GM21786 (cell line): Measurements from ENCODE around the gene FHL2.

Experiments used
- ATAC-seq: cut with Tn5 transposase; IDR thresholded peaks from one replicate; pipeline ENCODE4 v1.9.1; 2021; ENCODE audit not compliant: unreplicated experiment

The FHL2 gene

DNA sequence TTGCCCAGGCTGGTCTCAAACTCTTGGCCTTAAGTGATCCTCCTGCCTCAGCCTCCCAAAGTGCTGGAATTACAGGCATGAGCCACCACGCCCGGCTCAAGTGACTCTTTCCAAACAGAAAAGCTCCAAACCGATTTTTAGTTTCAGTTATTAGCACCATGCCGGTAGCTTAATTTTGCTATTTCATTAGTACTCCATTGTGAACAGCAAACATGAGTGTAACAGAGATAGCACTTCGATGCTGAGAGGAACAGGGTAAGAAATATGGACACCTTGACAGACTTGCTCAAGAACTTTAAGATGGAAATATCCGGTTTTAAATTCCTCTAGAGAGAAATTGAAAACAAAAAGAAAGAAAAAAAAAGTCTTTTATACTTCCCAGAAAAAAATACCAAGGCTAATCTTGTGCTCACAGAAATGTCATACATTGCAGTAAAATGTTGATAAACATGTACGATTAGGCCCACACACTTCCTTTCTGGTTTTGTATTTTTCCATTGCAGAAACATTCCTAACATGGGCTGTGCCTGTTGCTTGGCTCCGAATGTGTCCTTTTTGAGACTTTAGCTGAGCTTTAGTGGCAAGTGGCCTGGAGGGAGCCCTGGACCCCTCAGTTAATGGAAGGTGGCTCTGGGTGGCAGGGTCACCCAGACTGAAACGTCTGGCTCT is 18.3 kb downstream of the FHL2 start:
- no peak for ATAC-seq

DNA sequence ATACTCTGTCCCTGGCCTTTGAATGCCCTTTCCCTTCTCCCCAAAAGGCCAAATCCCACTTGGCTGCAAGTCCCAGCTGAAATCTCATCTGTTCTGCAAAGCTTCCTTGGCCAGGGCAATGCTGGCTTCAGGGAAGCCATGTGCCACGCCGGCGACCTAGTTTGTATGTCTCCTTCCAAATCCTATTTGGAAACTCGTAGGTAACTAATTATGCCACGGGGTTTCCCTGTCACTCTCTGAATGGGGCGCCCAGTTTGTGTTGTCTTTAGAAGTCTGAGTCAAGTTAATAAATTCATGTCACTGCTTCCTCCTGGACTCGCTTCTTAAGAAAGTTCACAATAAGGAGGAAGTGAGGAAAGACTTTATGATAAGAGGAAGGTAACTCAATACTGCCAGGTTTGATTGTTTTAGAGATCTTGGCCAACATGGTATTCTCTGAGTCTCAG is 19.1 kb downstream of the FHL2 start:
- ATAC-seq: no peak

DNA sequence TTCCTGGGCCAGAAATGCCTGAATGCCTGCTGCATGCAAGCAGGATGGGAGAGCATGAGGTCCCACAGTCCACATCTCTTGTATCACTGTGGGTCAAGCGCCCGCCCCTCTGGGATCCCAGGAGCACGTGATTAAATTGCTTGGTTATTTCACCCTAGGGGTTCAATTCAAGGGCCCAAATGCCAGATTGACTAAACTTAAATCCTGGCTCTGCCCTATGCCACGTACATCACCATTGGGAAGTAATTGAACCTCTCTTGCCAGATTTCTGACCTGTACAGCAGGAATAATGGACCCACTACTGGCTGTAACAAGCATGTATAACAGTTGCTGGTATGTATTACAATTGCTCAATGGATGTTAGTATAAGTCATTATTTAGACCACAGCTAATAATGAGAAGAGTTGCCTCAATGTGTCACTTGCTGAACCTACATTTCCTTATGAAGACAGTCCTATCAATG is 19.9 kb downstream of the FHL2 start:
- no peak for ATAC-seq

DNA sequence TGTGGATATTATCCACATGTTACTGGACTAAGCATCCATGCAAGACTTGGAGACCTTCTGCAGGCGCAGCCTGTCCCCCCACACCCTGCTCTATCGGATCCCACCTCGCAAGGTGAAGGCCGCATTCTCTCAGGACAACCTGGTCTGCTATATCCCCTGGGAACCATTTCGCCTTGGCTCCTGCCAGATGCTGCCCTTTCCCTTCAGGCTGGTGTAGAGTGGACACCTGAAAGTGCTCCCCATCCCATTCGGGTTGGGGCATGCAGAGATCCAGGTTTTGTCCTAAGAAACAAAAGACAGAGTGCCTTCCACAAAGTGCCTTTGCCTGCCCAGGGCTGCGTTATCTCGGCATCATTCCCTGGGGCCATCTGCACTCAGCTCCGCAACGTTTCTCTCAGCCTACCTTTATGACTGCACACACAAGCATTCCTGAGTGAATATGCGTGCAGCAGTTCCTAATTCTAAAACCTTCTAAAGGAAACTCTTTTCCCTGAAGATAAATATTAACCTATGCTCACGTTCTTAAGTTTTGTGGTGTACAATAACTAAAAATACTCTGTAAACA is 20.5 kb downstream of the FHL2 start:
- ATAC-seq: no peak

DNA sequence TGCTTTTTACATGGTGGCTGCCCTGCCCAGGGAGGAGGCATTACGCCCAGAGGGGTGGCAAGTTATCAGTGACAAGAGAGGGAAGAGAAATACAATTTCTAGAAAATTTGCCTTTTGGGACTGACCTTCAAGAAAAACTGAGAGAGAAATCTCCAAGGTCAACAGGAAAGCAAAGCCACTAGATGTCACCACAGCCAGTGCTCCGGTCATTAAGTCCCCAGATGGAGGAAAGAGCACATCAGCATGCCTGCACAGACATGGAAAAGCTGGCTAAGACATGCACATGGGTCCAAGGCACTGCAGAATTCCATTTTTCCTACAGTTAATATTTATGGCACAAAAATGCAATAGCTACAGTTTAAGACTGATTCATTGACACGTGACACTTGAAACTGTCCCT is 21.0 kb downstream of the FHL2 start:
- no peak for ATAC-seq

DNA sequence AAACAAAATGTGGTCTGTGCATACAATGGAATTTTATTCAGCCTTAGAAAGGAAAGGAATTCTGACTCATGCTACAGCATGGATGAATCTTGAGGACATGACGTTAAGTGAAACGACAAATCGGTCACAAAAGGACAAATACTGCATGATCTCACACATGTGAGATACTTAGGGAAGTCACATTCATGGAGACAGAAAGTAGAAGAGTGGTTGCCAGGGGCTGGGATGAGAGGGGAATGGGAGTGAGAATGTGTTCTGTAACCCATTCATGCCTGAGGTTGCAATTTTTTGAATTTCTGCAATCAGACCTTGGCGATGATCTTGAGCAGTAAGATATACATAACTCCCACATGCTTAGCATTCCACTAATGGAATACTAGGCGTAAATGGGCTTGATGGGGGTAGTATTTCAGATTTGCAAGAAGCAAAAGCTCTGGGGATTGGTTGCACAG is 22.0 kb downstream of the FHL2 start:
- no peak for ATAC-seq

DNA sequence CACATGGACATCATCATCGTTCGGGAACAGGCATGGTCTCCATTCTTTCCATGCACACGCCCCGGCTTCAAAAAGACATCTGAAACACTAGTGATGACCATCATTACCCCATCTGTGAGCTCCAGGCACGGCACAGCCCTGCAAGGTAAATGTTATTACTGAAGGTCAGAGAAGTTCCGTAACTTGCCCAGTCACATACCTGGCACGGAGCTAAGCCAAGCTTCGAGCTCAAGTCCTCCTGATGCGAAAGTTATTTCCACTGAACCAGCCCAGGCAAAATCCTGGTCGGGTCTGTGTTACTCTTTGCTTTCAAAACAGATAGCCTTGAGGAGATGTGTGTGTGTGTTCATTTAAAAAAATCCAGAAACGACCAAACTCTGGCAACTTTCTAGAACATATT is 22.8 kb downstream of the FHL2 start:
- ATAC-seq: no peak

DNA sequence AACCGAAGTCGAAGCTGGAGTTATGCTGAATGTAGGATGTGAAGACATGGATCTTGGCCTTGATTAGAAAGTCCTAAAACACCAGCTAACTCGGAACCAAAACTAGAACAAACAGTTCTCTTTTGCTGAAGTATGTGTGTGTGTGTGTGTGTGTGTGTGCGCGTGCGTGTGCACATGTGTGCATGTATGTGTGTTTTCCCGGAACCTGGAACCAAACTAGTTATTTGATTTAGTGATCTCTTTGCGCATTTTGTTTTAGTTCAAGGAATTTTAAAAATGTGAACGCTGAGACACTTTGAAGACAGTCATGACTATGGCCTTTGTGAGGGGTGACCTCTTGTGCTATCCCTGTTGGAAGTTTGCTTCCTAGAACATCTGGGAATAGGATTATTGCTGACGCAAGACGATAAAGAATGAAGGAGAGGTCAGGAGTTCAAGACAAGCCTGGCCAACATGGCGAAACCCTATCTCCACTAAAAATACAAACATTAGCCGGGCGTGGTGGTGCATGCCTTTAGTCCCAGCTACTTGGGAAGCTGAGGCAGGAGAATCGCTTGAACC is 23.8 kb downstream of the FHL2 start:
- ATAC-seq: no peak

DNA sequence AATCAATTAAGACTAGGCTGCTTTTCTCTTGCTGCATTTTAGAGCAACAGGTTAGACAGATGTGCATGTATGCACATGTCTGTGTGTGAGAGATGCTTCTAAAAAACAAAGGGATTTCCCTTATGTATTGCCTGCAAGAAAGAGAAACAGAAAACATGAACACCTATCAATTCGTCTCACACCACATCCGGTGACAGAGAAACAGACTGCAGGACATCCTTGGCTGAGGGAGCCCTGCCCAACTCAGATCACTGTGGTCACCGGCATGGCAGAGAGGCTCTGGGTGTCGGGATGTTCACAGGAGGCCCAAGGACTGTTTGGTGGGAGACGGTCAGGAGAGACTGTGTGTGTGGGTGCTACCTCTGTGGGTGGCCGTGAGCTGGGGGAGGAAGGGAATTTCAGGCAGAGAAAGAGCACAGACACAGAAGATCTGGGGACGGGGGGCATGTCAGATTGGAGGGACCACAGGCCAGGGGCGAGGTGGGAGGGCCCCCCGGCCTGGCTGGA is 24.9 kb downstream of the FHL2 start:
- ATAC-seq: peak; percentile 80

DNA sequence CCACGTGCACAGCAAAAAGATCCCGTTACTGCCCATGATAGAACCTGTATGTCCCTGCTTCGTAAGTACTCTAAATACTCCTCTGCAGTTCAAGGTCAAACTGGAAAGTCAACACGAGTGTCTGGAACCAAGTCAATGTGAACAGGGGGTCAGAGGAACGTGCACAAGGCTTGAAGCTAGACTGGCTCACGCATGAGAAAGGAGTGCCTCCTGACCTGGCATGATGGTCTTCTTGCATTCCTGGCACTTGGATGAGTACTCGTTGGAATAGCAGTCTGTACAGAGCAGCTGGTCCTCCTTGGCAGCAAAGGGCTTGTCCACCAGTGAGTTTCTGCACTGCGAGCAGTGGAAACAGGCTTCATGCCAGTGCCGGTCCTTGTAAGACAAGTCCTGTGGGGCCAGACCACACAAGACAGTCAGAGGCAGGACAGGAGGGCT is 25.5 kb downstream of the FHL2 start:
- ATAC-seq: peak; percentile 10

DNA sequence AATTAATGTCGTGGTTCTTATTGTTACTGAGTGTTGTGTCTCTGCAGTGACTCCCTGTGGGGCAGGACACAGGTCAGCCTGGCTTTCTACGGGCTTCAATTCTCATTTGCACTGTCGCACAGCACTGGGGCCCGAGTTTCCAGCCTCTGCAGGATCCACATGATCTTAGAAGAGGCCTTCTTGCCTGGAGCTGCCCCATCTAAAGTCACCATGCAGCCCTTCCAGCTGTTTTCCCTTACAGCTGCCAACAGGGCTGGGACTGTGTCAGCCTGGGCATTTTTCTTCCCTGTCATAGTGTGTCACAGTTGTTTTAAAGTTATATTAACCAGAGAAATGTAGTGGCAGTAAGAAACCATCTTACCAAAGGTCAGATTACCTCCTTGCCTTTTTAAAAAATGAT is 27.0 kb downstream of the FHL2 start:
- ATAC-seq: no peak

DNA sequence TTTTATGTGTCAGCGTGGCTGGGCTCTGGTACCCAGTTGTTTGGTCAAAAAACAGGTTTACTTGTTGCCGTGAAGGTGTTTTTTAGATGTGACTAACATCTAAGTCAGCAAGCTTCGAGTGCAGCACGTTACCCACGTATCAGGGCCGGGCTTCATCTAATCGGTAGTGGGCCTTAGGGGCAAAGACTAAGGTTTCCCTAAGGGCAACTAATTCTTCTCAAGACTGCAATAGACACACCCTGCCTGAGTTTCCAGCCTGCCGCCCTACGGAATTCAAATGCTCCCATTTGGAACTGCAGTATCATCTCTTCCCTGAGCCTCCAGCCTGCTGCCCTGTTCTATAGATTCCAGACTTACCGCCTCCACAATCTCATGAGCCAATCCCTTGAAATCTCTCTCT is 27.7 kb downstream of the FHL2 start:
- ATAC-seq: no peak

DNA sequence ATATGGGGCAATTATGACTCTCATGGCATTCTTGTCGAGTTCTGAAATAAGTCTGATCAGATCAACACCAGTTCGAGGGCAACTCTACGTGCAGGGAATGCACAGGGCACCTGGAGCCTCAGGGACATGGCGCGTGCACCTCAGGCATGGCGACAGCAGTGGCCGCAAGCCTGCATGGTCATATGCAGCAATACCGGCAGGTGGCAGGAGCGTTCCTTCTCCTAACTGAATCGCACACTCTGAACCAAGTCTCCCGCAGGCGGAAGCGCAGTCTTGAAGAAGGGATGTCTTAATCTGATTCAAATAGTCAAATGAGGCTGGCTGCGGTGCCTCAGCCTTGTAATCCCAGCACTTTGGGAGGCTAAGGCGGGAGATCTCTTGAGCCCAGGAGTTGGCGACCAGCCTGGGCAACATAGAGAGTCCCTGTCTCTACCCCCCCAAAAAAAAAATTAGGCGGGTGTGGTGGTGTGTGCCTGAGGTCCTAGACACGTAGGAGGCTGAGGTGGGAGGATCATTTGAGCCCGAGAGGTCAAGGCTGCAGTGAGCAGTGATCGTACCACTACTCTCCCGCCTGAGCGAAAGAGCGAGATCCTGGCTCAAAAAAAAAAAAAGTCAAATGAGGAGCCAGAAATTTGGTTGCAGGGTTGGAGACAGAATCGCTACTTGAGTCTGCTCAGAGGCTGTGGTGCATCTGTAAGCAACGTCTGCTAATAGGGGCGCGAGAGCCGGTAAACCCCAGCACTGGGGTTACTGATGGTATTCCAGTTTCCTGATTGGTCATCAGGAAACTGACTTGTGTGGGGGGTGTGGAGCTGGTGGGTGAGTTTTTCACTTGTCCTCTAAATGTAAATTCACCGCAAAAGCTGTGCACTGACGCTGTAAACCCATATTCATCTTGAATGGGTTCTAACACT is 28.8 kb downstream of the FHL2 start:
- ATAC-seq: peak; percentile 90

DNA sequence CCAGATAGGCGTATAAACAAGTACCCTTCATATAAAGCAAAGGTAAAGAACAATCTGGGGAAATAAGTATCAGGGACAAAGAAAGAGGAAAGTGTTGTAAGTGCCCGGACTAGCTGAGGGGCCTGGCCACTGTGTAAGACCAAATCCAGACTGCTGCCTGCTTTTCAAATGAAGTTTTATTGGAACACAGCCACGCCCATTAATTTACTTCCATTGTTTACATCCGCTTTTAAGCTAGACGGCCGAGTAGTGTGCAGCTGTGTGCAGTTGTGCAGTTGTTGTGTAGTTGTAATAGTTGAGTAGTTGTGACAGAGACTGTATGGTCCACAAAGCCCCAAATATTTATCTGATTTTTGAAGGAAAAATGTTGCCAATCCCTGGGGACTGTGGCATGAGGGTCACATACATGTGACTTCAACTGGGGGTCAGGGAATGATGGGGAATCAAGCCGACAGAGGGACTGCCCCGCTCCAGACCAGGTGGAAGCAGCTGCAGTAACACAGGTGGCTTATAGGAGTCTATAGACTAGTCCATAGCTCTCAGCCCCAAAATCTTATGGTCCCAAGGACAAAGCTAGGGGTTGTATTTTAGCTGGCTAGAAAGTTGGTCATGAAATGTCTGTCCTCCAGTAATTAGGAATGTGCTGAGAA is 30.0 kb downstream of the FHL2 start:
- ATAC-seq: no peak

DNA sequence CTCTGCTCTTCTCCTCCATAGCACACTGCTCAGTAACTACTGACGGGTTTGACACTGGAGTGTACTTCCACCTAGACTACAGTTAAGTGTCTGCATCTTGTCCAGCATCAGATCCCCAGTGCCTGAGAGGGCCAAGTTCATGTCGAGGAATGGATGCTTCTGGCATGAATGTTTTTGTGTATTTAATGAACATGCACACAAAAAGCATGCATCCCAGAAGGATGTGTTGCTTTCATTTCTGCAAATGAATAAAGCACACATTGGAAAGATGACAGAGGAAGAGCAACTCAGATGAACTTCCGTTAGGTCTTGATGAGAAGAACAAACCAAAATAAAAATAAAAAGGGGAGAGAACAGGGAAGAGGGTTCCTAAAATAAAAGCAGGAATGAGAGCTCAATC is 33.6 kb downstream of the FHL2 start:
- ATAC-seq: no peak

DNA sequence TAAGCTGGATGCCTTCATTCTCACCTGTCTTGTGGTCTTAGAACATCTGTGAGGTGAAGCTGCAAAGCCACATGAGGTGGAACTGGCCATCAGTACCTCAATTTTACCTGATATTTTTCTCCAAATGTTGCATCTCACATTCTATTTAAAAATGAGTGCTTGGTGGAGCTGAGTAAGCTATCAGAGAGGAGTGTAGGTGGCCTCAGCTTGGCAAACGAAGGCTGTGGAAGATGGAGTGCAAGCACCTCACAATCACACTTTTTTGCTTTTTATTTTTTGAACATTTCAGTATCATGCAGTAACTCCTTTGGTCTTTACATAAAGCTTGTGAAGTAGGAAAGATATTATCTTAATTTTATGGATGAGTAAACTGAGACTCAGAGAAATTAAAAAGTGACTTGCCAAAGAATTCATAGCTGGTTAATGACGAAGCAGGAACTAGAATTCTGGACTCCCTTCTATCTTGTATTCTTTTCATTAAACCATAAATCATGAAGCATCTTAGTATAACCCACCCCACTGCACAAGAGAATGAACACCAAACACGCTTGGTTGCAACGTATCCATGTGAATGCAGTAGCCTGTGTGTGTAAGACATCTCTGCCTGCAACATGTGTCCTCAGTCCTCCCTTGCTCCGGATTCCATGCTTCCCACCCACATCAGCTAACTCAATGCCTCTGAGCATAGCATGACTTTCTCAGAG is 34.3 kb downstream of the FHL2 start:
- no peak for ATAC-seq

DNA sequence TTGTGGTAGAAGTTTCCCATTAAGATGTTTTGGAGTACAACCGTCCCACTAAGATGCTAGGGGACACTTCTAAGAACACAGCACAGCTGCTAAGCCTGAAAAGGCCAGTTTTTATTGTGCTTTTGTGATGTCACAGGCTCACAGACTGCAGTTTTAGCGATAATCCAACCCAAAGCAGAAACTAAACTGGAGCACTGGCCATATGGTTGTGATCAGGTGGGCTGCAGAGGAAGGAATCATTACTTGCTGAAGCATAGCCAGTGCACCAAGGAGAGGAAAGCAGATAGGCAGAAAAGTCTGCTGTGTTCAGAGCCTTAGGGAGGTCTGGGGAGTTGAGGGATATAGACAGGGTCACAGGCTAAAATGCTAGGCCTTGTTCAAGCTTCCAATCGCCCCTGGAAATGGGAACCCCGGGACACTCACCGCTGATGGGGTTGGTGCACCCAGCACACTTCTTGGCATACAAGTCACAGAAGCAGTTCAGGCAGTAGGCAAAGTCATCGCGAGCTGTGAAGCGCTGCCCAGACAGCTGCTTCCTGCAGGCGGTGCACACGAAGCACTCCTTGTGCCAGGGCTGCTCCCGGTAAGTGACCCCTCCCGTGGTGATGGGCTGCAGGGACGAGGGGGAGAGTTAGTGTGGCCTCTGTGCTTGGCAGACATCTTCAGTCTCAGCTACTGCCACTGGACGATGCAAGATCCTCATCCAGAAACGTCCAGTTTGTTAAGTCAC is 35.8 kb downstream of the FHL2 start:
- ATAC-seq: no peak

DNA sequence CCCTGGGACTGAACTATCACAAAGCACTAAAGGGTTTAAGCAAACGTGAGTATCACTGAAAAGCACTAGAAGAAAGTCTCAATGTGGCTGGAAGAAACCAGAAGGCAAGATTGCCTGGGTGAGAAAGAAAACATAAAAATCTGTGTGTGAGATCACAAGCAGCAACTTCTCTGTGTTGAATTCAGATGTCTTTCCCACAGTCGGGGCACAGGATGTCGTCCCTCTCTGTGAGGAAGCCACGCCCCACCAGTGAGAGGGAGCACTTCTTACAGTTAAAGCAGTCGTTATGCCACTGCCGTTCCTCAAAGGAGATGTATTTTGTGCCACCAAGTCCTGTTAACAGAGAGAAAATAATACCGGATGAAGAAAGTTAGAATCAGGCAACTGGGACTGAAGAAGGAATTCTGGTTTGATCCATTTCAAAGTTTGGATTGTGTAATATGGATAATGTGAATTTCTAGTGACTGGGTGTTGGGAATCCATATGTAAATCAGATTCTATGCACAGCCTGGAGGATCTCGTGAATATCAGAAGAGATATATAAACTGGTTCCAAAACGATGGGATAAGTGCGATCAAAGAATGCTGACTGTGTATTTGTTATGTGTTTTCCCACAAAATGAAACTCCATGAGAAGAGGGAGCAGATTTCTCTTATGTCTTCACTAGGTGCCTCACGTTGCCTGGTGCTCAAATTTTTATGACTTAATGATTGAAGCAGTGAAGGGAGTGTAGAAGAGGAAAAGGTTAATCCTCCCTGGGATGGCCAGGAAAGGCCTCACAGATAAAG is 37.6 kb downstream of the FHL2 start:
- no peak for ATAC-seq

DNA sequence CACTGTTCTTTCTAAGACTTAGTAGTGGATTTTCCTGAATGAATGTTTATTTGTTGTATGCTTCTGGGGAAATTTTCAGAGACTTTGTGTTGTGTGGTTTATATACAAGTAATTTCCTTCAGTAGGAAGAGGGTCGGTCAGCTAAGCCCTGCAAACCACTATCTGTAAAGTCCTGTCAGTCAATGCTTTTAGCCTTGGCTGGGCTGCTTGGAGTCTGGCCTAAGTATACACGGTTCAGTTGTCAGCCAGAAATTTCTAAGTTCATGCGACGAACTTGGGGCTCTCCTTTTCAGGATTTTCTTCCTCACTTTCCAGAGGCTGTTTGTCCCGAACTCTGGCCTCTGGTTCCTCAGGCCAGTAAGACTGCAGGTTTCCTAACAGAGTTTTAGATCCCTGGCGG is 40.3 kb downstream of the FHL2 start:
- no peak for ATAC-seq
